GM18870 (cell line): ENCODE results near the gene SCARB1.

Experiments used
- ATAC-seq: cut with Tn5 transposase; IDR thresholded peaks from one replicate; pipeline ENCODE4 v1.9.1; 2021; ENCODE audit warnings: moderate library complexity; ENCODE audit not compliant: unreplicated experiment

Gene SCARB1

GRCh38 chr12:124762791-124763593, 100.7 kb downstream of the SCARB1 start:
- no peak for ATAC-seq

DNA sequence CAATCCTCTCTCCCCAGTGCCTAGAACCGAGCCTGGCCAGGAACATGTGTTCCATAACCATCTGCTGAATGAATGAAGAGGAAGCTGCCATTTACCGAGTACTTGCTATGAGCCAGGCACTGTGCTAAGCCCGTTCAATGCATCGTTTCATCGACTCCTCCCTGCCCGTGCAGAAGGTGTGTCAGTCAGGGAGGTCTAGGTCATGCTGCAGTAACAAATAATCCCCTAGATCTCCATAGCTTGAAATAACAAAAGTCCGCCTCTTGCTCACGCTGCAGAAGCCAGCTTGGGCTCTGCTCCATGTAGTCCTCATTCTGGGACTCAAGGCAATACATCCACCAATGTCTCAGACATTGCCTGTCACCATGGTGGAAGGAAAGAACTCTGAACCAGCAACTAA, 101.3 kb downstream of the SCARB1 start:
- ATAC-seq = no peak

DNA sequence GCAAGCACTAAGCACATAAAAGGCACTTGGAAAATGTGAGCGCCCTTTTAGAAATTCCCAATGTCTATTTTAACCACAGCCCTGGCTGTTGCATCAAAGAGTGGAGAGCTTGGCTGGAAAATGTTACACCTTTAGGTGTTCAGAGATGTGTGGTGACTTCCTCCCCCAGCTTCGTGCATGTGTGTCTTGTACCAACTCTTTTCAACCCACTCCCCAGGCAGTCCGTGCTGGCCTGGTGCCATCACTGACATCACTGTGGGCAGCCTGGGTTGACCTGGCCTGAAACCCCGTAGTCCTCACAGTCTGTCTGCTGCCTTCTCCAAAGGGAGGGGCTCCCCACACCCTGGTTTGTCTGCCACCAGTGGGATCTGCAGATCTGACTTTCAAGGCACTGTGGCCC, 101.8 kb downstream of the SCARB1 start:
- ATAC-seq = no peak

GRCh38 chr12:124761056-124761455, 102.6 kb downstream of the SCARB1 start:
- ATAC-seq = no peak

- ATAC-seq = no peak
These were observed 103.1 kb downstream of the SCARB1 start for GRCh38 chr12:124760560-124760959.

- no peak for ATAC-seq
These were observed 103.7 kb downstream of the SCARB1 start for GRCh38 chr12:124759841-124760503.

GRCh38 chr12:124758266-124759220, 105.1 kb downstream of the SCARB1 start:
- no peak for ATAC-seq

- no peak for ATAC-seq
These were observed 106.3 kb downstream of the SCARB1 start for GRCh38 chr12:124757329-124757728.

GRCh38 chr12:124756760-124757159, 106.9 kb downstream of the SCARB1 start:
- no peak for ATAC-seq

- ATAC-seq = no peak
These were observed 107.5 kb downstream of the SCARB1 start for GRCh38 chr12:124756166-124756565.

- ATAC-seq = no peak
These were observed 107.9 kb downstream of the SCARB1 start for GRCh38 chr12:124755801-124756148.

- no peak for ATAC-seq
These were observed 108.5 kb downstream of the SCARB1 start for GRCh38 chr12:124754949-124755800.

DNA sequence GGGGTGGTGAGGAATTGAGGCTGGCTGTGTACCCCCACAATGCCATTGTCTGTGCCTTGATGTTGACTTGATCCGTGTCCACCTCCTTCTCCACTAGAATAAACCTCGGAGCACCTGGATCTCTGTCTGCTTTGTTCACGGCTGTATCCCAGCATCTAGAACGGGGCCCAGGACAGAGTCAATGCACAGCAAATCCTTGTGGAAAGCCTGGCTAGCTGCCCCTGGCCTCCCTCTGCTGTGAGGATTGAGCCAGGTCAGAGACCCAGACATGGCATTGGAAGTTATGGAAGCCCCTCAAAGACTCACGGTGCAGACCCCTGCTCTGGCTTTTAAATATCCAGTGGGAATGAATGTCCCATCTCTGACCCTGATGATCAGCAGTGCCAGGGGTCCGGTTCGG, 109.2 kb downstream of the SCARB1 start:
- no peak for ATAC-seq

DNA sequence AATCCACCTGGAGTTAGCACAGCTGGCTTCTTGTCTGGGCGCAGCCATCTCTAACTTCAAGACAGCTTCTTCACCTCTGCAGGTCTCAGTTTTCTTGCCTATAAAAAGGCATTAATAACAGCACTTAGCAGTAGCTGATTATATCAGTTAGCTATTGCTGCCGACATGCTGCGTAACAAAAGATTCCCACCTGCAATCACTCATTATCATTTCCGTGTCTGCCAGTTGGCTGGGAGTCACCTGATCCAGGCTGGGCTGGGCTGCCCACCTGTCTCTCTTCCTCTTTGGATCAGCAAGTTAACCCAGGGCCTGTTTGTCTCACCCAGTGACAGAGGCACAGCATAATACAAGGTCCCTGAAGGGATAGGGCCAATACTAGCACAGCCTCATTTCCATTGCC, 109.7 kb downstream of the SCARB1 start:
- ATAC-seq = no peak

DNA sequence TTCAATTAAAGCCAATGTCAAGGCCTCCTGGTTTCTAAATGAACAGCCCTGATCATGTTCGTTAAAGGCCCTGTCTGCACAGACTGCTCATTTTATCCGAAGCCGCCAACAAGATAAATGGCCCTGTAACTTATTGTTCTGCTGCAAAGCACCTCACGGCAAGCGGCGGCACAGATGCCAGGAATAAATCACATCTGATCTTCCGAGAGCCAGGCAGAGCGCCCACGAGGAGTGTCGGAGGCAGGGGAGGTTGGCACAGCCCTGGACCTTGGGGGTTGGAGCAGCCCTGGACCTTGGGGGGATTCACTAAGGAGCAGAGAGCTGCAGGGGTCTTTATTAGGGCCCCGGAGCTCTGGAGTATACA, 110.5 kb downstream of the SCARB1 start:
- no peak for ATAC-seq

DNA sequence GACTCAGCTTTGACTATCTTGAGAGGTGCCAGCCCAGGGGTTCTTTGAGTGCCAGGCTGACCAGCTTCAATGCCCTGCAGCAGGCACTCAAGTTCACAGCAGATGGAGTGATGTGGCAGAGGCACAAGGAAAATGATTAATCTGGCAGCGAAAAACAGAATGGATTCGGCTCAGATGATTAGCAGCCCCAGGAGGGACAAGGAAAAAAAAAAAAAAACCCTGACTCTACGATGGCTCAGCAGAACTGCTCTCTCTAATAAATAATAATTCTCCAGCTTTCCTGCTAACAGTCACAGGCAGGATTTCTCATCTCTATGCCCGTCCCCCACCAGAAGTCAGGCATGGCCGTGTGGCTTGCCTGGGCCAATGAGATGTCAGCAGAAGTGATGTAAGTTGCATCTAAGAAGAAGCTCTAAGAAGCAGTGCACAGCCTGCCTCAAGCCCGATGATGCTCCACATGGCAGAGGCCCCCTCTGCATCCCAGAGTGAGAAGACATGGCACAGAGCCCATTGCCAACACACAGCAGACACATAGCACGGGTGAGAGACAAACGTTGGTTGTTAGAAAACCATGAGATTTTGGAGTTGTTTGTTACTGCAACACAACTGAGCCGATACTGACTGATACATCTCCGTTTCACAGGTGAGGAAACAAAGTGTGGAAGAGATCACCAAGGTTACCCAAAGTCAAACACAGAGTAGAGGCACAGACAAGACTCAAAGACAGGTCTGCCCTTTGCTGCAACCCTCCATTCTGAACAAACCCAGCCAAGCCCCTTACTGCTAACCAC, 111.0 kb downstream of the SCARB1 start:
- ATAC-seq = no peak

- no peak for ATAC-seq
These were observed 111.9 kb downstream of the SCARB1 start for GRCh38 chr12:124751654-124752355.

GRCh38 chr12:124750787-124751471, 112.7 kb downstream of the SCARB1 start:
- ATAC-seq = no peak
